Upper lobe of left lung (tissue), 4 donors: ENCODE data around the gene ARID3A.

Source experiments
- CTCF ChIP-seq, 6 experiments: fragments of 450-650 bp in 4 of 6; fragments of 200-600 bp in 2 of 6; sonication (generic) in 2 of 6; IDR thresholded peaks; one replicate each; pipeline ENCODE4 v1.5.1; 2016 to 2019; ENCODE audit warnings: antibody characterized with exemption in 6 of 6
- EP300 ChIP-seq, 4 donors: sonication (generic); formaldehyde crosslinking; IDR thresholded peaks; one replicate each; pipeline ENCODE4 v1.5.1; 2017; ENCODE audit warnings: antibody characterized with exemption in 4 of 4, control low read depth in 2 of 4
- POLR2A ChIP-seq, 4 donors: fragments of 450-650 bp; IDR thresholded peaks; one replicate each; pipeline ENCODE4 v1.5.1; 2016 to 2017; ENCODE audit warnings: antibody characterized with exemption in 4 of 4, mild to moderate bottlenecking in 2 of 4

DNA sequence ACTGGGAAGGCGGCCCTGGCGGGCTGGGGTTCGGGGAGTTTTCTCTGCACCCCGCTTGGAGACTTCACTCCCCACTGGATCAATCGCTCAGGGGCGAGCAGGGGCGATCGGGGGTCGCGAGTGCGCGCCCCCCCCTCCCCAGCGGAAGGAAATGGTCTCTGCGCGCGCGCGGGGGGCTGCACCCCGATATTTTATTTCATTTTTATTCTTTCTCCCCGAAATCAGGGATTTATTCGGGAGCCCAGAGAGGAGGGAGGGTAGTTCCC, 421 bp downstream of the ARID3A start:
- TF ChIP-seq CTCF (IDR thresholded peaks at IDR 0.05) = no peak
- TF ChIP-seq POLR2A (IDR thresholded peaks at IDR 0.05) = no peak
- TF ChIP-seq EP300 (IDR thresholded peaks at IDR 0.05) = no peak
